H9 (cell line): ENCODE results near the gene DENND1A. TPM values are rescaled to one million over a fixed set of nuclear protein-coding genes. Genes with fewer than 3 reads are reported as not detected.

Experiments used
- DNase-seq: peaks from one replicate; pipeline ENCODE4 v3.0.0-alpha.2; 2017
- H2AFZ ChIP-seq: one replicate; pipeline ENCODE4 v1.6.1; 2013; ENCODE audit warnings: mild to moderate bottlenecking, low read length, control low read depth, moderate library complexity
- H2AK5ac ChIP-seq: 2 replicates; pipeline ENCODE4 v1.6.1; 2013; ENCODE audit warnings: low read length, control low read depth, mixed read lengths; ENCODE audit not compliant: insufficient read length
- H2BK120ac ChIP-seq: one replicate; pipeline ENCODE4 v1.6.1; 2013; ENCODE audit warnings: low read depth, mild to moderate bottlenecking, low read length, control low read depth, inconsistent platforms; ENCODE audit not compliant: poor library complexity, severe bottlenecking
- H2BK12ac ChIP-seq: 2 replicates; pipeline ENCODE4 v1.6.1; 2013; ENCODE audit warnings: low read length, control low read depth, mixed read lengths, low read depth; ENCODE audit not compliant: insufficient read length
- H2BK15ac ChIP-seq: 2 replicates; pipeline ENCODE4 v1.6.1; 2013; ENCODE audit warnings: low read depth, low read length, control low read depth
- H2BK20ac ChIP-seq: one replicate; pipeline ENCODE4 v1.6.1; 2013; ENCODE audit warnings: low read depth, mild to moderate bottlenecking, low read length, control low read depth, inconsistent platforms; ENCODE audit not compliant: poor library complexity, severe bottlenecking
- H2BK5ac ChIP-seq: 2 replicates; pipeline ENCODE4 v1.6.1; 2013; ENCODE audit warnings: low read length, control low read depth, mixed read lengths; ENCODE audit not compliant: insufficient read length
- H3K14ac ChIP-seq: 2 replicates; pipeline ENCODE4 v1.6.1; 2013; ENCODE audit warnings: low read length, control low read depth; ENCODE audit not compliant: insufficient read depth
- H3K18ac ChIP-seq: 2 replicates; pipeline ENCODE4 v1.6.1; 2013; ENCODE audit warnings: low read depth, mild to moderate bottlenecking, mixed read lengths, low read length, control low read depth; ENCODE audit not compliant: insufficient read length
- H3K23ac ChIP-seq: 2 replicates; pipeline ENCODE4 v1.6.1; 2013; ENCODE audit warnings: low read length, control low read depth, mixed read lengths, low read depth; ENCODE audit not compliant: insufficient read length
- H3K23me2 ChIP-seq: 2 replicates; pipeline ENCODE4 v1.6.1; 2013; ENCODE audit warnings: low read depth, mild to moderate bottlenecking, mixed read lengths, low read length, control low read depth; ENCODE audit not compliant: insufficient read length, poor library complexity, severe bottlenecking
- H3K27ac ChIP-seq: 2 replicates; pipeline ENCODE4 v1.5.1; 2013; ENCODE audit warnings: low read length, control low read depth, mixed read lengths, low read depth; ENCODE audit not compliant: insufficient read length
- H3K27me3 ChIP-seq: 2 replicates; pipeline ENCODE4 v1.6.1; 2013; ENCODE audit warnings: low read length, control low read depth, inconsistent platforms; ENCODE audit not compliant: insufficient read depth
- H3K4ac ChIP-seq: 2 replicates; pipeline ENCODE4 v1.6.1; 2013; ENCODE audit warnings: low read depth, mild to moderate bottlenecking, control low read depth, inconsistent platforms, low read length, moderate library complexity
- H3K4me1 ChIP-seq: 2 replicates; pipeline ENCODE4 v1.6.1; 2013; ENCODE audit warnings: low read length, control low read depth, inconsistent platforms; ENCODE audit not compliant: insufficient read depth
- H3K4me2 ChIP-seq: 2 replicates; pipeline ENCODE4 v1.6.1; 2013; ENCODE audit warnings: low read length, control low read depth, mixed read lengths; ENCODE audit not compliant: insufficient read length, insufficient read depth
- H3K56ac ChIP-seq: 2 replicates; pipeline ENCODE4 v1.6.1; 2013; ENCODE audit warnings: low read depth, mild to moderate bottlenecking, mixed read lengths, low read length, control low read depth; ENCODE audit not compliant: insufficient read length
- H3K79me1 ChIP-seq: 2 replicates; pipeline ENCODE4 v1.6.1; 2013; ENCODE audit warnings: low read depth, mild to moderate bottlenecking, moderate library complexity, low read length, control low read depth, inconsistent platforms; ENCODE audit not compliant: insufficient read depth, poor library complexity, severe bottlenecking
- H3K79me2 ChIP-seq: 2 replicates; pipeline ENCODE4 v1.6.1; 2013; ENCODE audit warnings: low read length, control low read depth, inconsistent platforms; ENCODE audit not compliant: insufficient read depth
- H3K9ac ChIP-seq: 2 replicates; pipeline ENCODE4 v1.6.1; 2013; ENCODE audit warnings: low read length, control low read depth, mixed read lengths; ENCODE audit not compliant: insufficient read length; ENCODE audit errors: extremely low read depth
- H3K9me3 ChIP-seq: one replicate; pipeline ENCODE4 v1.6.1; 2013; ENCODE audit warnings: low read depth, low read length, inconsistent platforms; ENCODE audit not compliant: control insufficient read depth
- H3T11ph ChIP-seq: one replicate; pipeline ENCODE4 v1.6.1; 2013; ENCODE audit warnings: mild to moderate bottlenecking, low read length, control low read depth, inconsistent platforms
- H4K20me1 ChIP-seq: one replicate; pipeline ENCODE4 v1.6.1; 2013; ENCODE audit not compliant: control insufficient read depth, insufficient read length, insufficient read depth
- H4K5ac ChIP-seq: 2 replicates; pipeline ENCODE4 v1.6.1; 2013; ENCODE audit warnings: low read depth, mild to moderate bottlenecking, mixed read lengths, low read length, control low read depth; ENCODE audit not compliant: insufficient read length
- H4K8ac ChIP-seq: replicated peaks from 2 replicates; pipeline ENCODE4 v1.6.1; 2013; ENCODE audit warnings: low read length, control low read depth, mixed read lengths, low read depth; ENCODE audit not compliant: insufficient read length
- H4K91ac ChIP-seq: 2 replicates; pipeline ENCODE4 v1.6.1; 2013; ENCODE audit warnings: low read depth, mild to moderate bottlenecking, moderate library complexity, mixed read lengths, low read length, control low read depth; ENCODE audit not compliant: insufficient read length
- H3K27ac Mint-ChIP-seq, 3 experiments: 2 replicates in 2 of 3; 3 replicates in 1 of 3; pipeline ENCODE4 v1.8.0; 2020 to 2021; ENCODE audit warnings: mixed read lengths in 3 of 3, mild to moderate bottlenecking in 1 of 3, moderate library complexity in 1 of 3
- H3K27me3 Mint-ChIP-seq: 2 replicates; pipeline ENCODE4 v1.8.0; 2021; ENCODE audit warnings: low read depth, mild to moderate bottlenecking, moderate library complexity, mixed read lengths
- H3K36me3 Mint-ChIP-seq, 3 experiments: 2 replicates in 2 of 3; 3 replicates in 1 of 3; pipeline ENCODE4 v1.8.0; 2020 to 2021; ENCODE audit warnings: low read depth in 3 of 3, mixed read lengths in 3 of 3; ENCODE audit not compliant: insufficient read depth in 1 of 3
- H3K4me1 Mint-ChIP-seq, 2 experiments: 2 replicates each; pipeline ENCODE4 v1.8.0; 2020; ENCODE audit warnings: mixed read lengths in 2 of 2
- H3K4me3 Mint-ChIP-seq, 2 experiments: 2 replicates in 1 of 2; 3 replicates in 1 of 2; pipeline ENCODE4 v1.8.0; 2020 to 2021; ENCODE audit warnings: mild to moderate bottlenecking in 2 of 2, mixed read lengths in 2 of 2, moderate library complexity in 1 of 2
- H3K9me3 Mint-ChIP-seq, 2 experiments: 2 replicates in 1 of 2; 3 replicates in 1 of 2; pipeline ENCODE4 v1.8.0; 2020; ENCODE audit warnings: mild to moderate bottlenecking in 2 of 2, mixed read lengths in 2 of 2, moderate library complexity in 1 of 2
- WGBS: extraction: QIAGEN DNeasy Blood & Tissue Kit; methylation state at CpG from one replicate; pipeline ENCODE4 v1.1.7; 2013; ENCODE audit warnings: missing lambda C conversion rate, low lambda C conversion rate, mixed read lengths; ENCODE audit not compliant: insufficient read length; ENCODE audit errors: extremely low coverage; 5-methylcytosine and 5-hydroxymethylcytosine counted together
- total RNA-seq: library from RNA; stranded (reverse); gene quantifications from 2 replicates; pipeline ENCODE4 v1.2.1, GENCODE V29; 2021
- TF ChIP-seq, protein P1 (sequence below): fragments of 200-600 bp; sonication (generic); conservative IDR thresholded peaks from 3 replicates; pipeline ENCODE4 v1.8.0; 2021; ENCODE audit warnings: antibody characterized with exemption, mild to moderate bottlenecking

The DENND1A gene
- total RNA-seq, 1 experiment from 2014 or later, result 20.4 TPM

DNA sequence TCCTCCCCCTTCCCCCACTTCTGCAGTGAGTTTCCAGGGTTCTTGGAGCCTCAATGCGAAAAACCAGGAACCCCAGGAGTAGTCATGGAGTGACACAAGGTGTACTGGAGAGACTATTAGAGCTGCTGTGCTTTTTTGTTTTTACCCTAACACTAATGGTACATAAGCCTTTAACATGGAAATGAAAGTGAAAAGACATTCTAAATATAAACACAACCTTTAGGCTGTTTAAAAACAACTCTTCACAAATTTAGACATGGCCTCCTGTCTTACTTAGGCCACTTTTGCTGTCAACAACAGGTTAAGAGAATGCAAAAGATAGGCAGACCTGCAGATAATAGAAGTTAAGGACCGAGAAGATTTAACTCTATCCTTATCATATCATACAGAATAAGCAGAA, 232.2 kb downstream of the DENND1A start:
- Histone ChIP-seq H3K79me2 (no peaks in the 10 kb centered on the region), H2BK20ac (no peak overlapping the region), H3K4me1 (no peaks in the 10 kb centered on the region), H3T11ph (no peak overlapping the region), H3K4me2 (no peak overlapping the region), H3K23ac (no peak overlapping the region), H3K14ac (no peak overlapping the region), H4K20me1 (no peaks in the 10 kb centered on the region), H2AK5ac (no peak overlapping the region), H3K9ac (no peak overlapping the region), H3K27me3 (no peaks in the 10 kb centered on the region), H3K4ac (no peak overlapping the region), H3K9me3 (no peaks in the 10 kb centered on the region), H2BK5ac (no peak overlapping the region), H2BK120ac (no peak overlapping the region), H3K79me1 (no peaks in the 10 kb centered on the region), H2AFZ (no peak overlapping the region), H2BK15ac (no peak overlapping the region), H2BK12ac (no peak overlapping the region), H3K56ac (no peak overlapping the region), H4K8ac (no peak overlapping the region), H3K18ac (no peak overlapping the region), H4K91ac (no peak overlapping the region), H3K27ac (no peak overlapping the region), H4K5ac (no peak overlapping the region), H3K23me2 (no peaks in the 10 kb centered on the region)
- peaks cover 1% of the 10 kb centered on the region; the same call in 1 of the 2 replicates for H3K27me3 Mint-ChIP-seq
- DNase-seq, result no peak
- H3K4me1 Mint-ChIP-seq, result peaks cover 8% of the 10 kb centered on the region in 2 experiments; a peak in 3 of 4 replicates
- H3K9me3 Mint-ChIP-seq, result peaks cover 7% of the 10 kb centered on the region in 2 experiments; a peak in 4 of 5 replicates
- no peak overlapping the region for H3K4me3 Mint-ChIP-seq
- H3K36me3 Mint-ChIP-seq, result peaks cover 6 to 11% (median 6%) of the 10 kb centered on the region in 3 experiments; a peak in 6 of 7 replicates
- no CpG with 5 or more reads among the region's 2 CpGs for WGBS
- TF ChIP-seq, protein P1, sequence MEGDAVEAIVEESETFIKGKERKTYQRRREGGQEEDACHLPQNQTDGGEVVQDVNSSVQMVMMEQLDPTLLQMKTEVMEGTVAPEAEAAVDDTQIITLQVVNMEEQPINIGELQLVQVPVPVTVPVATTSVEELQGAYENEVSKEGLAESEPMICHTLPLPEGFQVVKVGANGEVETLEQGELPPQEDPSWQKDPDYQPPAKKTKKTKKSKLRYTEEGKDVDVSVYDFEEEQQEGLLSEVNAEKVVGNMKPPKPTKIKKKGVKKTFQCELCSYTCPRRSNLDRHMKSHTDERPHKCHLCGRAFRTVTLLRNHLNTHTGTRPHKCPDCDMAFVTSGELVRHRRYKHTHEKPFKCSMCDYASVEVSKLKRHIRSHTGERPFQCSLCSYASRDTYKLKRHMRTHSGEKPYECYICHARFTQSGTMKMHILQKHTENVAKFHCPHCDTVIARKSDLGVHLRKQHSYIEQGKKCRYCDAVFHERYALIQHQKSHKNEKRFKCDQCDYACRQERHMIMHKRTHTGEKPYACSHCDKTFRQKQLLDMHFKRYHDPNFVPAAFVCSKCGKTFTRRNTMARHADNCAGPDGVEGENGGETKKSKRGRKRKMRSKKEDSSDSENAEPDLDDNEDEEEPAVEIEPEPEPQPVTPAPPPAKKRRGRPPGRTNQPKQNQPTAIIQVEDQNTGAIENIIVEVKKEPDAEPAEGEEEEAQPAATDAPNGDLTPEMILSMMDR, result no peak
- no peak overlapping the region; a peak in 3 of 7 replicates for H3K27ac Mint-ChIP-seq
